ENCODE results near the gene ZNF837.
"Not testable (repeated sequence)": the region's sequence is repeated elsewhere in the genome, so short reads cannot be mapped to it uniquely, and the experiment has no call there.

Gene ZNF837

DNA sequence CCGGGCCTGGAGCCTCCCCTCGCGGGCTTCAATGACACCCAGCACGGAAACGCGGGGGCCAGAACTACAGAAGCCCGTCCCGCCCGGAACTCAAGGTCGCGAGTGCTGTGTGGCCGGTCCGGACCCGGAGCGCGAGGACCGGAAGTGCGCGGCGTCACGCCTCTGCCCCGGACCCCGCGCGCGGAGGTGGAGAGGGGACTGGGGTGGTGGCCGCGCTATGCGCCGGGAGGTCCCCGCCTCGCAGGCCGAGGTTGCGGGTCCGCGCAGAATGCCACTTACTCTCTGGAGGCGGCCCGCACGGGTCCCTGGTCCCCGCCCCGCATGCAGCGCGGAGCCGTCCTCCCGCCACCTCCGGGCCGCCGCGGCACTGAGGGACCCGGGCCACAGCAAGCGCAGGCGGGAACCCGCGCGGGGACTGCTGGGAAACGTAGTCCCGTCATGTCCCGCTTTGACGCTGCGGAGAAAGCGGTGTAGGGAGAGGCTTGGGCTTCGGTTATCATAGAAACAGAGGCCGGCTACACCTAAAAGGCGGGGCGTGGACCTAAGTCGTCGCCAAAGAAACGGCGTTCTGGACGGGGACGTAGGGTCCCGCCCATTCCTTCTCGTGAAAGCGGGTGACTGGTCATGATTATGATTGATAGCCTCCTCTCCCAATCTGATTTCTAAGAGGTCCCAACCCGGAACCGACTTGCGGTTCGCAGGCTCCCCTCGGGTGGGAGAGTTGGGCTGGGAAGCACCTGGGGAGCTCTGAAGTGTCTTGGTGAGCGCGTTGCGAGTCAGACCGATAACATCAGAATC, at the start of gene ZNF837:
Gene ZNF837 (minus strand): TSS at position 369 of the 798 bp plus-strand sequence. CDS start 11,698 bp downstream, outside the sequence.
- DNase-seq = peak; percentile 97 to 98

DNA sequence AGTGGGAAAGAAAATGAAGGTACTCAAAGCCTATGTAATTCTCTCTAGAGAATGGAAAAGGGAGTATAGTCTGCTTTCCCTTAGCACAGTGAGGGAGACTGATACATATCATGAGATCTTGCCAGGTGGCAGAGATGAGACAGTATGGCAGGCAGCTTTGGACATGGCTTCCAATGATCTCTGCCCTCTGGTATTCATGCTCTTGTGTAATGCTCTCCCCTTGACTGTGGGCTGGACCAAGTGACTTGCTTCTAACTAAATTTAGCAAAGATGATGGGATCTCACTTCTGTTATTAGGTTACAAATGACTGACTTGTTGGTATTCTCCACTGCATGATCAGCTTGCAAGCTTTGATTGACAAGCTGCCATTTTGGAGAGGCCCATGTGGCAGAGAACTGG, 48.9 kb upstream of the ZNF837 start:
- DNase-seq = no peak

DNA sequence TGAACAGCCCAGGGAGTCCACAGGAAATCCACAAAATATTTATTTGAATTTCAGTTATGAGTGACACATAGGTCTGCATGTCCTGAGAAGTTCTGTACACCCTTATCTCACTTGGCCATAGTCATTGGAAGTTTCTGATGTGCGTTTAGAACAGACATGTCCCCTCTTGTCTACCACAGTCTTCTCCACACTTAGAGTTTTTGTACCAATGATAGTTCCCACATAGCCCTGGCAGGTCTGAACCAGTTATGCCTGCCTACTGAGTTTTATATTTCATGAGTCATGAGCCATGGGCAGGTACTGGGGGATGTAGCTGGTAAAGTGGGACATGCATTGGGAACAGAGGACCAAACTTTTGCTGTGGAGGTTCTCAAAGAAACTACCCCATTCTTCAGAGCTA, 47.8 kb upstream of the ZNF837 start:
- no peak for DNase-seq

GRCh38 chr19:58417071-58417470, 36.2 kb upstream of the ZNF837 start:
- DNase-seq = no peak

DNA sequence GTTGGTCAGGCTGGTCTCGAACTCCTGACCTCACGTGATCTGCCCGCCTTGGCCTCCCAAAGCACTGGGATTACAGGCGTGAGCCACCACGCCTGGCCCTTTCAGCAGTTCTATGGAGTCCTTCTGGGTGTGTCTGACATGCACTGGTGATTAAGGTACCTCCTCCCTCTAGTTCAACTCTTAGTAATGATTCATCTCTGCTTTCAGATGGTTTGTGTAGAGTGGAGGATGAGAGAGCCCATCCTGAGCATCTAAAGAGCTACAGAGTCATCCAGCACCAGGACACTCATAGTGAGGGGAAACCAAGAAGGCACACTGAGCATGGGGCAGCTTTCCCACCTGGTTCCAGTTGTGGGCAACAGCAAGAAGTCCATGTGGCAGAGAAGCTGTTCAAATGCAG, 35.8 kb upstream of the ZNF837 start:
- no peak for DNase-seq

DNA sequence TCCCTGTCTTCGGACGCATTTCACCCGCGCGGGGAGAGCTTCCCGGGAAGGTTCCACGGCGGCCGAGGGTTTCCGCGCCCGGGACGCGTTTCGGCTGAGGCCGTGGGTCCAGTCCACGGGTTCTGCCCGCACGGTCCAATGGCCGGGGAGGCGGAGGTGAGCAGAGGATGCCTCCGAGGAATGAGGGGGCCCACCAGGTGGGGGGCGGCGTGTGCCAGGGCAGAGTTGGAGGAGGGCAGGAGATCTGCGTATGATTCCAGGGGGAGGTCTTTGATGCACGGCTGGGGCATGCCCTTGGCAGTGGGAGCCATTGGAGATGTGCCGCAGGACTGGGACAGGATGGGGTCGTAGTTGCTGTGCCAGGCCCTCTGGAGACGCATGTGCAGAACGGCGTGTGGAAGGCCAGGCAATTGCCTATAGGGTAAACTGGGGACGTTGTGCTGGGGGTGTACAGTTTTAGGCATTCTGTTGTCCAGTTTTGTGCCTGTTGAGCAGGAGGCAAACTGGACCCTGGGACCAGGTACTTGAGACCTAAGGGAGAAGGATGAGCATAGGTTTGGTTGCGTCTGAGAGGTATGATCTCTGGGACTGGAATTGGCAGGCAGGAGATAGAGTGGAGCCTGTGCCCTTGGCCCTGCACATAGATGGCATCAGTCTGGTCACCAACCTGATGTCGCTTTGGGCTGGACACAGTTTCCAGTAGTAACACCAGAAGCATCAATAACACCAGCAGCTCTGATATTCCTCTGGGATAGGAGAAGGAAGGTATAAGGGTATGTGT, 28.4 kb upstream of the ZNF837 start:
- no peak for DNase-seq

DNA sequence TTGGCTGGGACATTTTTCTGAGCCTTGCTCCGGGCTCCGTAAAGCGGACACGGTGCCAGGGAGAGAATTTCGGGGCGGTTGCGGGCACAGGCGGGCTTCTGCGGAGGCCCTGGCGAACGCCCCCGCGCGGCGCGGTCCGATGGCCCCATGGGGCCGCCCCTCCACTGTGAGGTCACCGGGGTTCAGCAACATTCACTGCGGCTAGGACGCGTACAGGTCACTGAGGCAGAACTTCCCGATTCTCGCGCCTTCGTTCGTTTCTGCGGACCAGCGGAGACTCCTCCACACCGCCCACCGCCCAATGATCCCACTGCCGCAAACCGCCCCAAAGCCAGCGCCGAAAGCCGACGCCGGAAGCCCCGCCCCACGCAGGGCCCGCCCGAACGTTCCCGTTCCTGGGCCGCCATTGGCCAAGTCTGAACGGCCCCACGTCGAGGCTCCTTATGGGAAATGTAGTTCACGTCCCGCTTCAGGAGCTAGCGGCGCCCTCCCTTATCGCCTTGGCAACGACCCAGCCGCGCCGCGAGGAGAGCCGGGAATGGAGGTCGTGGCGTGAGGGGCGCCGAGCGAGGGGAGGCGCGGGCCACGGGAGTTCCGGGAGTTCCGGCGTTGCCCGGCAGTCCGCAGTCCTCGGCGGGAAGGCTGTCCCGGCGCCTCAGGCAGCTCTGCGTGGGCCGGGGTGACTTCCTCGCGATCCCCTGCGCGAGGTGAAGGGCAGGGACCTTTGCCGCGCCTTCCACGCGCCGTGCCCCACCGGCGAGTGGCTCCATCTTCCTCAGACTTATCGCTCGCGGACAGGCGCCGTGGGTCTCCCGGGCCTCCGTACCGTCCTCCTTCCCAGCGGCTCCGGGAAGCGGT, 27.6 kb upstream of the ZNF837 start, which contains the start of gene ZNF584:
Gene ZNF584 (plus strand): TSS at position 498 of the 858 bp plus-strand sequence. CDS start 499 bp downstream, outside the sequence.
- peak; percentile 93 to 94 for DNase-seq

- DNase-seq = no peak
Measured at GRCh38 chr19:58407658-58408151, 26.9 kb upstream of the ZNF837 start.

GRCh38 chr19:58406818-58407657, 26.2 kb upstream of the ZNF837 start:
- DNase-seq = no peak

GRCh38 chr19:58403920-58404478, 23.2 kb upstream of the ZNF837 start:
- not testable (repeated sequence) for DNase-seq

DNA sequence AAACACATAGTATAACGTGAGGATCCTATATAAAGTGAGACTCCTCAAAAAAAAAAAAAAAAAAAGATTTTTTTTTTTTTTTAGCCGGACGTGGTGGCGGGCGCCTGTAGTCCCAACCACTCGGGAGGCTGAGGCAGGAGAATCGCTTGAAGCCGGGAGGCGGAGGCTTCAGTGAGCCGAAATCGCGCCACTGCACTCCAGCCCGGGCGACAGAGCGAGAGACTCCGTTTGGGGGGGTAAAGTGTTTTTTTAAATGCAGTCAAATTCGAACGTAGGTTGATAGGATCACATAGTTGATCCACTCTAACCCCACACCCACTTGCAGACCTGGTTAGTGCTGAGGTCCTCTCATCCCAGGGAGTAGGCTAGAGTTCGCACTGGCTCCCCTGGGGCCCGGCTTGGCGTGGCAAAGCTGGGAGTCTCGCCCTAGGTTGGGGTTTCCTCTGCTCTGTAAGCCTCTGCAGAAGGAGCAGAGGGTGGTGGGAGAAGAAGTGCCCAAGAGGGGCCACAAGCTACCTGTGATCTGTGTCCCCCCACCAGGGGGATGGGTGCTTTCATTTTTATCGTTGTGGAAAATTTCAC, 21.1 kb upstream of the ZNF837 start:
- DNase-seq = no peak

- peak; percentile 98 to 99 for DNase-seq
Measured at GRCh38 chr19:58400916-58401839, 20.3 kb upstream of the ZNF837 start.

- DNase-seq = peak; percentile 14 to 43
Measured at GRCh38 chr19:58400316-58400915, 19.6 kb upstream of the ZNF837 start.

DNA sequence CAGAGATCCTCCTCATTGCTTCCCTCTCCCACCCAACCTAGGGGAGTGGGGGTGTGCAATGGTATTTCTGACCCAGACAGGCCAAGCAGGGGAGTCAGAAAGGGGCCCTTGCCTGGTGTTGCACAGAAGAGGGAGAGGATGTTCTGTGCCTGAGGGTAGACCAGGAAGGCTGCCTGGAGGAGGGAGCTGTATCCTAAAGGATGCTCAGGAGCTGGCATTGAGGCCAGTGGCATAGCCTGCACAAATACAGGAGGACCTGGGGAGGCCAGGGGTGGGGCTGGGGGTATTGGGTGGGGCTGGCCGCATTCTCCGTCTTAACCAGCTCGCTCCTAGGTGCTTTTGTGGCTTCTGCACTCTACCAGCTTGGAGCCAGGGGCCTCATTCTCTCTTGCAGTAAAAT, 19.1 kb upstream of the ZNF837 start:
- no peak for DNase-seq

DNA sequence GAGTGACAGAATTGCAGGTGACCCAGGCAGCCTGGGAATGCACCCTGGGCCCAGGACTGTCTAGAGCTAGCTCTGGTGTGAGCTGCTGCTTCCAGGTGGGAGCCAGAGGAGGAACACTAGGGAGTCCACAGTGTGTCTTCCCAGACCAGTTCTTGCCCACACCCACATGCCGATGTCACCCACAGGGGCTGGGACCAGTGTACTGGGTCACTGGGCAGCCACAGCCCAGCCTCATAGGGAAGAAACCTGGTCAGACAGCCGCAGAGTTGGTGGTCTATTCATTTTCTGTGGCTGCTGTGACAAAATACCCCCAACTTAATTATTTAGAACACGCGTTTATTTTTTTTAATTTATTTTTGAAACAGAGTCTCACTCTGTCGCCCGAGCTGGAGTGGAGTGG, 17.7 kb upstream of the ZNF837 start:
- DNase-seq = no peak

DNA sequence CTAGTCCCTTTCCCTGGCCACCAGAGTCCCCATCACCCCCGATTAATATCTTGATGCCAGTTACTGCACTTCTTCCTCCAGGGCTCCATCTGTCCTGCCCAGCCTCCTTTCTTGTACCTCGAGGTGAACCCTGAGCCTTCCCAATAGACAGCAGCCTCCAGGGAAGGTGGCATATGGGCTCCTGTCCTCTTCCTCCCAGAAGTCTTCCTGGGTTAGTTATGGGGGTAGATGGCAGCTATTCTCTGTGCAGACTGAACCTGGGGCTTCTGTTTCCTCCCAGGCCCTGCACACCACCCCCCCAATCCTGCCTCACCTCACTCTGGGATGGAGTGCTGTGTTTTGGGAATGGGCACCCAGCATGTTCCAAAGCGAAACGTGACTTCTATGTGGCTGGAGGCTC, 17.3 kb upstream of the ZNF837 start:
- DNase-seq = no peak

DNA sequence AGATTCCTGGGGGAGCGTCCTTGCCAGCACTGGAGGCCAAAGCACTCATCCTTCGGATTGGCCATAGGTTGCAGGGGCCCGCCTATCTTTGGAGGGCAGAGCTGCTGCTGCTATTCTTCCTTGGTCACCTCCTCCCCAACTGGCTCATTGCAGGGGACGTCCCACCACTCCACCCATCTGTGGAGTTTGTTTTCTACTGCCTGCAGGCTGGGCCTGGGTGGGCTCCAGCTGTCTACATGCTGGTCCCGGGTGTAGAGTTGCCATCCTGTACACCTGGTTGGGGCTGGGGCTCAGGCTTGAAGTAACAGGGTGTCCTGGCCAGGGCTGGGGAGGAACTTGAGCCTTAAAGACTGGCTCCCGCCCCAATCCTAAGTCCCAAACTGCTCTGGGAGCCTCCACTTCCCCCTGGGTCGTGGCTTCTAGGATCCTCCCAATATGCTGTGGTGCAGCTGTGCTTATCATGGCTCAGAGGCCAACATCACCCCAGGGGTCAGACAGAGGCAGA, 16.8 kb upstream of the ZNF837 start:
- no peak for DNase-seq

DNA sequence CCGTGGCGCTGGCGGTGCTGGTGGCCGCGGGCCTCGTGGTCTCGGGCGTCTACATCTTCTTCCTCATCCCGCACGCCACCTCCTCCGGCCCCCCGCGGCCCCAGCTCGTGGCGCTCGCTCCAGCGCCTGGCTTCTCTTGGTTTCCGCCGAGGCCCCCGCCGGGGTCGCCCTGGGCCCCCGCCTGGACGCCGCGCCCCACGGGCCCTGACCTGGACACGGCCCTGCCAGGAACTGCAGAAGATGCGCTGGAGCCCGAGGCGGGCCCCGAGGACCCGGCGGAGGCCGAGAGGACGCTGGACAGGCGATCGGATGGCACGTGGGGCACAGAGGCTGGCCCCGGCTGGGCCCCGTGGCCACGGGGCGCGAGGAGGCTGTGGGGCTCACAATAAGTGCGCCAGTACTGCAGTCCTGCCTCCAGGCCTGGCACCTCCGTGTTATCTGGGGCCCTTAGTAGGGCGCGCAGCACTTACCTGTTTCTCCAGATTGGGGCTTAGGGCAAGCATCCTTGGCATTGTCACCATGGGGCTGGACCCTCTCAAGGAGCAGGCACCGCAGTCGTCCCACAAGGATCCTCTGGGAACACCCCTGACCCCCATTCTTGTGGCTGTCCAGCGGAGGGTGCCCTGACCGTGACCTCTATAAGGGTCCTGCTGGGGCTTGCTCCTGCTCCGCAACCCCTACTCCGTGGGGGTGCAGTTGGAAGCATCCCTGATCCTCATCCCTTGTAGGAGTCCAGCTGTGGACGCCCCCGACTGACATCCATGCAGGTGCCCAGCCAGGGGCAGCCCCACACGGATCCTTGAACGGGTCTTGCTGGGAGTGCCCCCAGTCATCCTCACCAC, 16.1 kb upstream of the ZNF837 start:
- DNase-seq = no peak
